ENCODE measurements around the gene SUSD1. TPM values are rescaled to one million over a fixed set of nuclear protein-coding genes. Genes with fewer than 3 reads are reported as not detected.
A peak's percentile ranks its signal among the peaks of the same experiment; 100 is the strongest.

Gene SUSD1
- polyA plus RNA-seq, 1 of the 3 experiments (the other 2 are of a cell fraction), result 8.2 TPM

DNA sequence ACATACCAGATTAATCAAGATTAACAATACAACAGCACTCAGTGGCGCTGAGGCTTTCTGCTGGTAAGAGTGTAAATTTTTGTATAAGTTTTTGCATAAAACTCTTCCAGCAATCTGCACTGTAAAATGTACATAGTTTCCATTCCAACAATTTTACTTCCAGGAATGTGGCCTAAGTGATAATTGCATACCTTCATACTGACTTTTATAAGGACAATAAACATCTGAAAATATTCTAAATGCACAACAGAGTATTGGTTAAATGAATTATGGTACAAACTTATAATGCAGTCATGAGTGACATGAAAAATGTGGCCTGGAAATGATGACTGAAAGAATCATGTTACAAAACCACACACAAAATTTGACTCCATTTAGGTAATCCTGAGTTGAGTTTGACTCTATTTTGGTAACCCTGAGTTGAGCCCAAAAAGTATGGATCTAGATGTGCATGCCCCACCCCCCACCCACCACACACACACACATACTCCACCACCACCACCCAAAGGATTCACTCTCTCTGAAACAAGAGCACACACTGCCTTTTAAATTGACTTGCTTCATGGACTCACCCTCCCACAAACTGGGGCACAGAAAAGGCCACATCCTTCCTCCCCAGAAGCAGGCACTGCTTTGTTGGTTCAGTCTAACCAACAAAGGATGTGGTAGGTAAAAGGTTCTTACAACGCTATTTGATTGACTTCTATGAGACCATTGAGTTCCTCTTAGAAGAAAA lies 137.6 kb downstream of the SUSD1 start:
- Histone ChIP-seq H3K4me3 (ENCODE audit: low read depth in 2 of 2, low read length in 1 of 2) (no peak overlapping the region), H3K4me2 (no peak overlapping the region), H4K20me1 (ENCODE audit: insufficient read depth) (no peaks in the 10 kb centered on the region), H3K27me3 (ENCODE audit: insufficient read depth) (no peaks in the 10 kb centered on the region), H2AFZ (ENCODE audit: low read depth) (no peak overlapping the region), H3K79me2 (ENCODE audit: insufficient read depth) (no peaks in the 10 kb centered on the region), H3F3A (replicated peaks; ENCODE audit: insufficient read depth) (peaks cover 28% of the 10 kb centered on the region), H3K27ac (ENCODE audit: low read depth in 2 of 2, low read length in 1 of 2) (peak overlapping the region; percentile 13 to 70), H3K36me3 (replicated peaks in 1 of 2; ENCODE audit: control insufficient read depth in 1 of 2, insufficient read depth in 2 of 2, low read length in 1 of 2) (no peaks in the 10 kb centered on the region), H3K9me3 (no peaks in the 10 kb centered on the region), H3K4me1 (ENCODE audit: control insufficient read depth in 1 of 2, insufficient read depth in 2 of 2, low read depth in 1 of 2, low read length in 1 of 2) (peaks cover 0 to 40% of the 10 kb centered on the region in 2 experiments), H3K9me2 (no peaks in the 10 kb centered on the region), H3K9ac (no peak overlapping the region)
- TF ChIP-seq, protein P1, sequence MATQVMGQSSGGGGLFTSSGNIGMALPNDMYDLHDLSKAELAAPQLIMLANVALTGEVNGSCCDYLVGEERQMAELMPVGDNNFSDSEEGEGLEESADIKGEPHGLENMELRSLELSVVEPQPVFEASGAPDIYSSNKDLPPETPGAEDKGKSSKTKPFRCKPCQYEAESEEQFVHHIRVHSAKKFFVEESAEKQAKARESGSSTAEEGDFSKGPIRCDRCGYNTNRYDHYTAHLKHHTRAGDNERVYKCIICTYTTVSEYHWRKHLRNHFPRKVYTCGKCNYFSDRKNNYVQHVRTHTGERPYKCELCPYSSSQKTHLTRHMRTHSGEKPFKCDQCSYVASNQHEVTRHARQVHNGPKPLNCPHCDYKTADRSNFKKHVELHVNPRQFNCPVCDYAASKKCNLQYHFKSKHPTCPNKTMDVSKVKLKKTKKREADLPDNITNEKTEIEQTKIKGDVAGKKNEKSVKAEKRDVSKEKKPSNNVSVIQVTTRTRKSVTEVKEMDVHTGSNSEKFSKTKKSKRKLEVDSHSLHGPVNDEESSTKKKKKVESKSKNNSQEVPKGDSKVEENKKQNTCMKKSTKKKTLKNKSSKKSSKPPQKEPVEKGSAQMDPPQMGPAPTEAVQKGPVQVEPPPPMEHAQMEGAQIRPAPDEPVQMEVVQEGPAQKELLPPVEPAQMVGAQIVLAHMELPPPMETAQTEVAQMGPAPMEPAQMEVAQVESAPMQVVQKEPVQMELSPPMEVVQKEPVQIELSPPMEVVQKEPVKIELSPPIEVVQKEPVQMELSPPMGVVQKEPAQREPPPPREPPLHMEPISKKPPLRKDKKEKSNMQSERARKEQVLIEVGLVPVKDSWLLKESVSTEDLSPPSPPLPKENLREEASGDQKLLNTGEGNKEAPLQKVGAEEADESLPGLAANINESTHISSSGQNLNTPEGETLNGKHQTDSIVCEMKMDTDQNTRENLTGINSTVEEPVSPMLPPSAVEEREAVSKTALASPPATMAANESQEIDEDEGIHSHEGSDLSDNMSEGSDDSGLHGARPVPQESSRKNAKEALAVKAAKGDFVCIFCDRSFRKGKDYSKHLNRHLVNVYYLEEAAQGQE (IDR thresholded peaks at IDR 0.05; ENCODE audit: low read depth, low read length), result no peak
- TF ChIP-seq GABPA (IDR thresholded peaks at IDR 0.05; ENCODE audit: low read depth) (no peak), RXRA (IDR thresholded peaks at IDR 0.05; ENCODE audit: borderline replicate concordance, low read depth) (no peak), JUND (IDR thresholded peaks at IDR 0.05) (peak; percentile 45), NRF1 (IDR thresholded peaks at IDR 0.05; ENCODE audit: low read depth, low read length) (no peak), MEF2A (IDR thresholded peaks at IDR 0.05; ENCODE audit: borderline replicate concordance, low read depth) (no peak), MAX (IDR thresholded peaks at IDR 0.05; ENCODE audit: low read depth) (no peak), CHD2 (IDR thresholded peaks at IDR 0.05; ENCODE audit: low read length, partially characterized antibody) (no peak), TCF12 (IDR thresholded peaks at IDR 0.05) (peak; percentile 66), POLR2AphosphoS5 (IDR thresholded peaks at IDR 0.05; ENCODE audit: low read depth, low read length) (no peak; the same call in 1 of the 2 replicates), TAF1 (IDR thresholded peaks at IDR 0.05; ENCODE audit: borderline replicate concordance, low read depth, low read length) (no peak), ZBTB33 (IDR thresholded peaks at IDR 0.05; ENCODE audit: borderline replicate concordance, low read depth) (no peak), MXI1 (IDR thresholded peaks at IDR 0.05; ENCODE audit: low read depth, low read length) (no peak), EP300 (IDR thresholded peaks at IDR 0.05; ENCODE audit: borderline replicate concordance in 1 of 2, low read depth in 1 of 2, low read length in 1 of 2) (peak; percentile 49 to 75)
- TF ChIP-seq, protein P2, sequence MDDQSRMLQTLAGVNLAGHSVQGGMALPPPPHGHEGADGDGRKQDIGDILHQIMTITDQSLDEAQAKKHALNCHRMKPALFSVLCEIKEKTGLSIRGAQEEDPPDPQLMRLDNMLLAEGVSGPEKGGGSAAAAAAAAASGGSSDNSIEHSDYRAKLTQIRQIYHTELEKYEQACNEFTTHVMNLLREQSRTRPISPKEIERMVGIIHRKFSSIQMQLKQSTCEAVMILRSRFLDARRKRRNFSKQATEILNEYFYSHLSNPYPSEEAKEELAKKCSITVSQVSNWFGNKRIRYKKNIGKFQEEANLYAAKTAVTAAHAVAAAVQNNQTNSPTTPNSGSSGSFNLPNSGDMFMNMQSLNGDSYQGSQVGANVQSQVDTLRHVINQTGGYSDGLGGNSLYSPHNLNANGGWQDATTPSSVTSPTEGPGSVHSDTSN (IDR thresholded peaks at IDR 0.05), result peak; percentile 76
- WGBS (ENCODE audit: low lambda C conversion rate), result 92% methylated on average over 2 of the region's 2 CpGs
- ChIA-PET POLR2A (no interaction called here), CTCF (interaction anchor here (1.1 kb wide), 1 partner anchor 8 kb away, joined by 3 read pairs; no protein-coding TSS in a partner anchor)
- DNase-seq, result no peak

All from SK-N-SH (cell line).